Duodenal mucosa (tissue), 2 donors: ENCODE measurements around the gene USH2A.

Experiments
- H3K27ac ChIP-seq: one replicate; pipeline ENCODE4 v1.7.0; 2013; ENCODE audit warnings: low read depth, low read length
- H3K27me3 ChIP-seq, 2 donors: one replicate each; pipeline ENCODE4 v1.7.0; 2013; ENCODE audit warnings: low read length in 2 of 2, control low read depth in 1 of 2; ENCODE audit not compliant: insufficient read depth in 2 of 2, control insufficient read depth in 1 of 2
- H3K36me3 ChIP-seq, 2 donors: one replicate each; pipeline ENCODE4 v1.7.0; 2013; ENCODE audit warnings: low read length in 2 of 2, control low read depth in 1 of 2; ENCODE audit not compliant: insufficient read depth in 2 of 2, control insufficient read depth in 1 of 2
- H3K4me1 ChIP-seq, 2 donors: one replicate each; pipeline ENCODE4 v1.7.0; 2013; ENCODE audit warnings: low read length in 2 of 2, control low read depth in 1 of 2; ENCODE audit not compliant: insufficient read depth in 2 of 2, control insufficient read depth in 1 of 2
- H3K4me3 ChIP-seq, 2 donors: one replicate each; pipeline ENCODE4 v1.7.0; 2013; ENCODE audit warnings: low read length in 2 of 2, low read depth in 1 of 2
- H3K9ac ChIP-seq, 2 donors: one replicate each; pipeline ENCODE4 v1.7.0; 2013; ENCODE audit warnings: low read length in 2 of 2, low read depth in 1 of 2
- H3K9me3 ChIP-seq, 2 donors: one replicate each; pipeline ENCODE4 v1.7.0; 2013; ENCODE audit warnings: low read length in 2 of 2, control low read depth in 1 of 2; ENCODE audit not compliant: control insufficient read depth in 1 of 2

The USH2A gene

GRCh38 chr1:215637041-215637573 lies 786.1 kb downstream of the USH2A start:
- no peaks in the 10 kb centered on the region for H3K27me3 ChIP-seq
- no peaks in the 10 kb centered on the region for H3K9me3 ChIP-seq
- H3K9ac ChIP-seq = no peak overlapping the region
- peak overlapping the region; percentile 34 for H3K27ac ChIP-seq
- H3K4me1 ChIP-seq = peaks cover 15 to 30% of the 10 kb centered on the region in 2 donors
- H3K36me3 ChIP-seq = no peaks in the 10 kb centered on the region
- H3K4me3 ChIP-seq = peak overlapping the region; percentile 34 to 38

- Histone ChIP-seq H3K9me3 (no peaks in the 10 kb centered on the region), H3K9ac (peak overlapping the region in 1 of 2 donors; percentile 29), H3K4me1 (peaks cover 15 to 30% of the 10 kb centered on the region in 2 donors), H3K27me3 (no peaks in the 10 kb centered on the region), H3K36me3 (no peaks in the 10 kb centered on the region), H3K27ac (peak overlapping the region; percentile 34), H3K4me3 (peak overlapping the region; percentile 34 to 38)
These were observed 786.8 kb downstream of the USH2A start for GRCh38 chr1:215636258-215636965.

- Histone ChIP-seq H3K9ac (no peak overlapping the region), H3K4me3 (no peak overlapping the region), H3K9me3 (no peaks in the 10 kb centered on the region), H3K4me1 (peaks cover 15 to 30% of the 10 kb centered on the region in 2 donors), H3K27ac (peak overlapping the region; percentile 3), H3K27me3 (no peaks in the 10 kb centered on the region), H3K36me3 (no peaks in the 10 kb centered on the region)
These were observed 787.4 kb downstream of the USH2A start for GRCh38 chr1:215635827-215636226.

GRCh38 chr1:215631489-215631888 lies 791.8 kb downstream of the USH2A start:
- Histone ChIP-seq H3K4me1 (peaks cover 5 to 16% of the 10 kb centered on the region in 2 donors), H3K4me3 (no peak overlapping the region), H3K9ac (no peak overlapping the region), H3K27ac (no peak overlapping the region), H3K36me3 (no peaks in the 10 kb centered on the region), H3K9me3 (no peaks in the 10 kb centered on the region), H3K27me3 (no peaks in the 10 kb centered on the region)

GRCh38 chr1:215631040-215631439 lies 792.2 kb downstream of the USH2A start:
- peaks cover 2 to 14% of the 10 kb centered on the region in 2 donors for H3K4me1 ChIP-seq
- no peaks in the 10 kb centered on the region for H3K36me3 ChIP-seq
- H3K9me3 ChIP-seq = no peaks in the 10 kb centered on the region
- H3K4me3 ChIP-seq = no peak overlapping the region
- H3K9ac ChIP-seq = no peak overlapping the region
- H3K27ac ChIP-seq = no peak overlapping the region
- H3K27me3 ChIP-seq = no peaks in the 10 kb centered on the region

- Histone ChIP-seq H3K27ac (no peak overlapping the region), H3K27me3 (no peaks in the 10 kb centered on the region), H3K9me3 (no peaks in the 10 kb centered on the region), H3K9ac (no peak overlapping the region), H3K4me3 (no peak overlapping the region), H3K4me1 (no peaks in the 10 kb centered on the region), H3K36me3 (peaks cover 3 to 4% of the 10 kb centered on the region in 2 donors)
These were observed 797.3 kb downstream of the USH2A start for GRCh38 chr1:215625949-215626348.

- H3K4me1 ChIP-seq = no peaks in the 10 kb centered on the region
- no peak overlapping the region for H3K9ac ChIP-seq
- H3K4me3 ChIP-seq = no peak overlapping the region
- H3K36me3 ChIP-seq = peaks cover 9 to 26% of the 10 kb centered on the region in 2 donors
- H3K9me3 ChIP-seq = no peaks in the 10 kb centered on the region
- H3K27ac ChIP-seq = no peak overlapping the region
- H3K27me3 ChIP-seq = no peaks in the 10 kb centered on the region
These were observed 800.1 kb downstream of the USH2A start for GRCh38 chr1:215623162-215623561.

GRCh38 chr1:215617979-215618378 lies 805.3 kb downstream of the USH2A start:
- no peak overlapping the region for H3K27ac ChIP-seq
- H3K27me3 ChIP-seq = no peaks in the 10 kb centered on the region
- H3K9me3 ChIP-seq = peaks cover 0 to 4% of the 10 kb centered on the region in 2 donors
- H3K4me3 ChIP-seq = no peak overlapping the region
- no peak overlapping the region for H3K9ac ChIP-seq
- peaks cover 12 to 46% of the 10 kb centered on the region in 2 donors for H3K36me3 ChIP-seq
- no peaks in the 10 kb centered on the region for H3K4me1 ChIP-seq

GRCh38 chr1:215612391-215612790 lies 810.9 kb downstream of the USH2A start:
- Histone ChIP-seq H3K9ac (no peak overlapping the region), H3K4me3 (no peak overlapping the region), H3K27me3 (no peaks in the 10 kb centered on the region), H3K9me3 (peaks cover 0 to 4% of the 10 kb centered on the region in 2 donors), H3K36me3 (peaks cover 20 to 29% of the 10 kb centered on the region in 2 donors), H3K4me1 (no peaks in the 10 kb centered on the region), H3K27ac (no peak overlapping the region)

- Histone ChIP-seq H3K27me3 (no peaks in the 10 kb centered on the region), H3K4me1 (no peaks in the 10 kb centered on the region), H3K4me3 (no peak overlapping the region), H3K9me3 (peaks cover 0 to 4% of the 10 kb centered on the region in 2 donors), H3K27ac (no peak overlapping the region), H3K9ac (no peak overlapping the region), H3K36me3 (peaks cover 18 to 30% of the 10 kb centered on the region in 2 donors)
These were observed 814.6 kb downstream of the USH2A start for GRCh38 chr1:215608646-215609045.
